Activated T-cell treated with anti-CD3 and anti-CD28 coated beads, Interleukin-2, amount 50 U/mL, for 48 hours (primary cell): ENCODE data around the gene CHID1.

Source experiments
- DNase-seq, 2 experiments: peaks; one replicate each; pipeline ENCODE4 v3.0.0-alpha.2; 2020

CHID1 gene

GRCh38 chr11:910589-911030 lies at the start of gene CHID1:
CHID1 (minus strand) TSS chr11:910810; CDS start chr11:904816, 5,994 bp downstream.
- DNase-seq: peak; percentile 93 to 95

- DNase-seq: no peak
Observed at GRCh38 chr11:959608-960007, 49.0 kb upstream of the CHID1 start.

DNA sequence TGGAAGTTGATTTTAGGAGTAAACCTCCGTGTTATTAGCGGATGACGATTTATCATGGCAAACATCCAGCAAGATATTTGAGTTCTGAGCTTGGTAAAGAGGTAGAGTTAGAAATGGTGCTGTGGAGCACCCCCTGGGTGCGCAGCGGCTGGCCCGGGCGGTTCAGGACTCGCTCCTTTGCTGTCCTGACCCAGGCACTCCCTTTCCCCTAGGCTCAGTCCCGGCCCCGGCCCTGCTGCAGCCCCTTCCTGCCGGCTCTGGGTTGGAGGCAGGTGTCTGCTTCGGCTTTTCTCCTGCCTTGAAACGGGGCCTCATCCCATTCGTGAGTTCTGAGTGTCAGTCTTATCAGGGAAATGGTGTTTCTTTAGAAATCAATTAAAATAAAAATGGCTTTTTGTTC lies 48.4 kb upstream of the CHID1 start:
- DNase-seq: no peak

GRCh38 chr11:958101-958500 lies 47.5 kb upstream of the CHID1 start:
- no peak for DNase-seq

DNA sequence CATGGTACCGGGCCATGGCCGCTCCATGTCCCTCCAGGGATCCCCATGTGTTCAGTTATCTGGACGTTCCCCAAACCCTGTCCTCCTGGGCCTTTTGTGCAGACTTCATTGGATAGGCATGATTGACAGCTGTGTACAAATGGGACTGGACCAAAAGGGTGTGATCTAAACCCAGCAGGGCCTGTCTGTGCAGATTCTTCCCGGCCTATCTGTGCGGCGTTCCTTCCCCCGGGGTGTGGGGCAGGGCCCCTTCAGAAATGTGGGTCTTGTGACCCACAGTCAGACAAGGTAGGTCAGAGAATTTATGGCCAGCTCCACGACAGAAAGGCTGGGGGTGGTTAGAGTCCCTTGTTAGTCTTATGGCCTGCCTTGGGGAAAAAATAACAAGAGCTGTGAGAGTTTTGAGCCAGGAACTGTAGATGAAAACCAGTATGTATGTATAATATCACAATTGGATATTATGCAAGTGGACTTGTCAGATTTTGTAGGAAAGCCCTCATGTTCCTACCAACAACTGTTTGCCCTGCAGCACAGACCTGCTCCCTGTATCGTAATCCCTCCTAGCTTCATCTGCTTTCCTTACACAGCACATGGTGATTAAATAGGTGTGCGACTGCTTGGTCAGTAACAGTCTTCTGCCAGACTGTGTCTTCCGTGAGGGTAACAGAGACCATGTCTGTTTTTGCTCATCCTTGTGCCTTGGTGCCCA lies 46.8 kb upstream of the CHID1 start:
- no peak for DNase-seq

GRCh38 chr11:955154-956063 lies 44.8 kb upstream of the CHID1 start:
- no peak for DNase-seq

DNA sequence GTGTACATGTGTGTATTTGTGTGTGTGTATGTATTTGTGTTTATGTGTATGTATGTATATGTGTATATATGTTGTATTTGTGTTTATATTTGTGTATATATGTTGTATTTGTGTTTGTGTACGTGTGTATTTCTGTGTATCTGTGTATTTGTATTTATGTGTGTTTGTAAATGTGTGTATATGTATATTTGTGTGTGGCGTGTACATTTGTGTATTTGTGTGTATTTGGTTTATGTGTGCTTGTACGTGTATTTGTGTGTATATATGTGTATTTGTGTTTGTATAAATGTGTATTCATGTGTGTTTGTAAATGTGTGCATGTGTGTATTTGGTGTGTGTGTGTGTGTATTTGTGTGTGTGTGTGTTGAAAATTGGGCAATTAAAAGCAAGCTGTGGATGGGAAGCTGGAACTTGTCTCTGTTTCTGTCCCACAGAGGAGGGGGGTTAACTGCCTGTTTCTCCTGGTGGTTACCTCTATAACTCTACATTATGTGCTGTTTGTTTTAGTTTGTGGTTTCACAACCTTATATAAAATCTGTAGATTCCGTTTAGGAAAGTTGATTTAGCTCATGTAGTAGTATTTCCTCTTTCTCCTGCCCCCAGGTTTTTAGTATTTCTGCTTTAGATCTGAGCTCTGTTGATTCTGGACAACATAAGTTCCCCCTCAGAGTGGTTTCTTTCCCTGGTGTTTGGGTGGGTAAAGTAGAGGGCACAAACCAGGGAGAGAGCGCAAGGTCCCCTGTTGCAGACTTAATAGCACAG lies 44.0 kb upstream of the CHID1 start:
- no peak for DNase-seq

DNA sequence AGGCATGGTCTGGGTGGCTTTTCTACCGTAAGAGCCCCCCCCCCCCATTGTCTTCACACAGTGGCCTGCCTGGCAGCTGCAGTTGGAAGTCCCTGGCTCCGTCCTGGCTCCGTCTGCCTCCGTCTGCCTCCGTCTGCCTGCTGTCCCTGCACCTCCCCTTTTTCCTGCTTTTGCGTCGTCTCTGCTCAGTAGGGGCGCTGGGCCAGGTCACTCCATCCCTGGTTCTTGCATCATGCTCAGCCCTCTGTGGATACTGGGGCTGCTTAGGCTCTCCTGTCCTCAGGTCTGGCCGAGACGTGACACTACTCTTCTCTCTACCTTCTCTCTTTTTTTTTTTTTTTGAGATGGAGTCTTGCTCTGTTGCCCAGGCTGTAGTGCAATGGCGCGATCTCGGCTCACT lies 42.9 kb upstream of the CHID1 start:
- no peak for DNase-seq

DNA sequence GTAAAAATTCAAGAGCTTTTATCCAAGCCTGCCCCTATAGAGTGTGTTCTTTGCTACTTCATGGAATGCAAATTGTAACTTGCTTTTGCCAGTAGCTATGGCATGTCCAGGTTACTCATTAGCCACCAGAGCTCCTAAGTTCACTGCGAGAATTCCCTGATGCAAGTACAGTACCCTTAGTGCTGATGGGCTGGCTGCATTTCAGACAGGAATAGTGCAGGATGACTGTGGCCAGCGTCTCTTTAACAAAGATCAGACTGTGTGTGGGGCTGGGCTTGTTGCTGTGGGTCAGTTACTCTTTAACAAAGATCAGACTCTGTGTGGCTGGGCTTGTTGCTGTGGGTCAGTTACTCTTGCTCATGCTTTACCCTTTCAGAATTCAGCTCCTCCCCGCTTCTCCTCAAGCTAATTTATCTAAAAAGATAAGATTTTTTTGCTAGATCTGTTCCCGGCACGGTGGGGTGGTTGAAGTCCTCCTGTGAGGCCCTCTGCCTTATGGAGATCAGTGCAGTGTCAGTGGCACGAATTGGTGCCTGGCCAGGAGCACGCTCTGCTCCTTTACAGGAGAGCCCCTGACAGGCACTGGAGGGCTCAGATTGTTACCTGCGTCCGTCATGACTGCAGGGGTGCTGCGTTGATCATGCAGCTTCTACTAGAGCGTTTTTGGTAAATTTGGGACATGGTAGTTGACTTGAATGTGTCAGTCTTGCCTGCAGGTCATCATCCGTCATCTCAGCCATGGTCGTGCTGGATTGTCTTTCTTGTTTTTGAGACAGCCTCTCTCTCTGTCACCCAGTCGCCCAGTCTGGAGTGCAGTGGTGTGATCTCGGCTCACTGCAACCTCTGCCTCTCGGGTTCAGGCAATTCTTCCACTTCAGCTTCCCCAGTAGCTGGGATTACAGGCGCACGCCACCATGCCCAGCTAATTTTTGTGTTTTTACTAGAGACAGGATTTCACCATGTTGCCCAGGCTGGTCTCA lies 42.1 kb upstream of the CHID1 start:
- DNase-seq: no peak

- DNase-seq: no peak
Observed at GRCh38 chr11:951507-951906, 40.9 kb upstream of the CHID1 start.

- DNase-seq: no peak
Observed at GRCh38 chr11:947744-948143, 37.1 kb upstream of the CHID1 start.

GRCh38 chr11:945986-946385 lies 35.4 kb upstream of the CHID1 start:
- no peak for DNase-seq

DNA sequence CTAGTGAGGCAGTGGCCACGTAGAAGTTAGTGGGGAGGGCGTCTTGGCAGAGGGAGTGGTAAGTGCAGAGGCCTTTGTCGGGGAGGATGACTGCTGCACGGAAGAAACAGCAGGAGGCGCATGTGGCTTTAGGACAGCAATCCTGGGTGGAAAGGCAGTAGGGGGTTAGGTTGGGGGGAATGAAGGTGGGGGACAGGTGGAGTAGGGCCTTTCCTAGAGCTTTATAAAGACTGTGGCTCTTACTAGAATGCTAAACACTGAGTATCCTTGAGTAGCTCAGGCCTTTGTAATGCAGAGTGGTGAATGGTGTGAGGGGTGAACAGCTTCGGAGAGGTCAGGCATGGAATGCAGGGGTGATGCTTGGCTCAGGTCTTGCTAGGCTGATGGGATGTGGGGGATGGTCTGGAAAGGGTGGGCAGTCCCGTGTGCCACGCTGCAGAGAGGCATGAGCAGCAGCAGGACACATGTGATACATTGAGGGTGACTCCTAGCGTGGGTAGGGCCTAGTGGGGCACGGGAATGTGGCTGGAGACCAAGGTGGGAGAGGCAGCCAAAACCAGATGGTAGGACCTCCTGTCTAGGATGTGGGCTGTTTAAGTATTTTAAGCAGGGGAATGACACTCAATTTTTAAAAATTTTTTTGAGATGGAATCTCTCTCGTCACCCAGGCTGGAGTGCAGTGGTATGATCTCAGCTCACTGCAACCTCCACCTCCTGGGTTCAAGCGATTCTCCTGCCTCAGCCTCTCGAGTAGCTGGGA lies 34.3 kb upstream of the CHID1 start:
- DNase-seq: no peak

- no peak for DNase-seq
Observed at GRCh38 chr11:942823-943222, 32.2 kb upstream of the CHID1 start.

DNA sequence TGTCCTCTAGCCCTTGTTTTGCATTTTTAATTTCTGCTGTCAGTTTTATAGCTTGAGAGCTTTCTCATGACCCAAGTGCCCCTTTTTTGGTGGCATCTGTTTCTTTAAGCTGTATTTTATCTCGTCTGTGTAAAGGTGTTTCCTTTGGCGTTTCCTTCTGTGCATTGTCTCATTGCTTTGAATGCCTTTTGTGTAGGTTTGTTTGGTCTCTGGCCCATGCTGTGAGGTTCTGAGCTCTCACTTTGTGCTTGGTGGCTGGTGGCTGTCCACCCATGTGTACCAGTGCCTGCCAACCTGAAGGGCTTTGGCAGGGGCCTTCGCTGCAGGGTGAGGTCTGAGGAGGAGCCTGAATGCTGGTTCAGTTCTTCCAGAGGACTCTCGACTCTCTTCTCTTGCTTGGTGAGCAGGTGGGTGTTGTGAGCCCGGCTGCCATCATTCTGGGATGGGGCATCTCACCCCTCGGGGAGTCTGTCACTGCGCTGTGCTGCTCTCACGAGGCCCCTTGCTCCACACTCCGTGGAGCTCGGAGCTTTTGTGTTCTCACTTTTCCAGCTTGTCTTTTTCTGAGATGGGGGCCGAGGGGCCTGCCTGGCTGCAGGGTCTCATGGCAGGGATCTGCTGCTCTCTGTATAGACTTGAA lies 30.0 kb upstream of the CHID1 start:
- no peak for DNase-seq

- no peak for DNase-seq
Observed at GRCh38 chr11:937841-938261, 27.2 kb upstream of the CHID1 start.

DNA sequence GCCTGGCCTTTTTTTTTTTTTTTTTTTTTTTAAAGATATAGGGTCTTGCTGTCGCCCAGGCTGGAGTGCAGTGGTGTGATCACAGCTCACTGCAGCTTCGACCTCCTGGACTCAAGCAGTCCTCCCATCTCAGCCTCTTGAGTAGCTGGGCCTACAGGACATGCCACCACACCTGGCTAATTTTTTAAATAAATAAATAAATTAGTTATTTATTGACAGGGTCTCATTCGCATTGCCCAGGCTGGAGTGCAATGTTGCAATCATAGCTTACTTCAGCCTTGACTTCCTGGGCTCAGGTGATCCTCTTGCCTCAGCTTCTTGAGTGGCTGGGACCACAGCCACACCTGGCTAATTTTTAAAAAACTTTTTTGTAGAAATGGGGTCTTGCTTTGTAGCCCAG lies 25.6 kb upstream of the CHID1 start:
- no peak for DNase-seq

DNA sequence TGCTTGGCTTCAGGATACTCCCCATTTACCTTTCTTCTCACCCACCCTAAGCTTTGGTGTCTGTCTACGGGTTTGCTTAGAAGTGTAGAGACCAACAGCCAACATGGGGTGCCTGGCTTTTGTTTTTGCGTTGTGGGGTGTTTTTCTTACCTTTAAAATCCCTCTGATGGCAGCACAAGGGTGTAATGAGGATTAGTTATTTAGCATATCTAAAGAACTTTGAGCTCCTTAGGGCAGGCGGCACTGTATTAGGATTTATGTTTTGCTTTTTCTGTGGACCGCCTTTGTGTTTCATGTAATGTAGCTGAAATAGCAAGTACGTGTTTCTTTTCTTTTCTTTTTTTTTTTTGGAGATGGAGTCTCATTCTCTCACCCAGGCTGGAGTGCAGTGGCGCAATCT lies 23.9 kb upstream of the CHID1 start:
- no peak for DNase-seq

GRCh38 chr11:933936-934335 lies 23.3 kb upstream of the CHID1 start:
- no peak for DNase-seq

GRCh38 chr11:933142-933851 lies 22.7 kb upstream of the CHID1 start:
- DNase-seq: no peak
